Osteoblast (primary cell): ENCODE results near the gene RFX4. TPM values are rescaled to one million over a fixed set of nuclear protein-coding genes. Genes with fewer than 3 reads are reported as not detected.

Source experiments
- DNase-seq: peaks from one replicate; pipeline ENCODE4 v3.0.0; 2011; ENCODE audit warnings: low spot score, mixed read lengths; ENCODE audit not compliant: insufficient read length; ENCODE audit errors: missing footprints
- H2AFZ ChIP-seq: 2 replicates; pipeline ENCODE4 v1.6.0; 2011; ENCODE audit warnings: mild to moderate bottlenecking, low read length
- H3K27ac ChIP-seq: 2 replicates; pipeline ENCODE4 v1.5.1; 2011; ENCODE audit warnings: mild to moderate bottlenecking, low read depth, low read length, moderate library complexity
- H3K27me3 ChIP-seq: 2 replicates; pipeline ENCODE4 v1.6.0; 2012; ENCODE audit warnings: mild to moderate bottlenecking, control low read depth, inconsistent platforms, low read length, moderate library complexity; ENCODE audit not compliant: insufficient read depth
- H3K36me3 ChIP-seq: 2 replicates; pipeline ENCODE4 v1.5.1; 2011; ENCODE audit warnings: mild to moderate bottlenecking, low read length, control low read depth, moderate library complexity; ENCODE audit not compliant: insufficient read depth
- H3K4me1 ChIP-seq: 2 replicates; pipeline ENCODE4 v1.5.1; 2011; ENCODE audit warnings: mild to moderate bottlenecking, low read length, control low read depth, moderate library complexity; ENCODE audit not compliant: insufficient read depth
- H3K4me2 ChIP-seq: 2 replicates; pipeline ENCODE4 v1.6.0; 2011; ENCODE audit warnings: mild to moderate bottlenecking, low read length; ENCODE audit not compliant: insufficient read depth
- H3K4me3 ChIP-seq: fragments of 200-600 bp; sonication (generic); 3 replicates; pipeline ENCODE4 v1.5.1; 2012; ENCODE audit warnings: mild to moderate bottlenecking, low read length, inconsistent platforms; ENCODE audit not compliant: insufficient read depth
- H3K79me2 ChIP-seq: 2 replicates; pipeline ENCODE4 v1.6.0; 2012; ENCODE audit warnings: mild to moderate bottlenecking, low read length, control low read depth, inconsistent platforms; ENCODE audit not compliant: insufficient read depth
- H3K9me3 ChIP-seq: 2 replicates; pipeline ENCODE4 v1.5.1; 2011; ENCODE audit warnings: low read depth, low read length, control low read depth
- H4K20me1 ChIP-seq: 2 replicates; pipeline ENCODE4 v1.6.0; 2012; ENCODE audit warnings: mild to moderate bottlenecking, low read length, control low read depth; ENCODE audit not compliant: insufficient read depth
- total RNA-seq: library from RNA; depleted of rRNA; stranded (reverse); fragments of >200 nt; gene quantifications from 2 replicates; pipeline ENCODE4 v1.2.3, GENCODE V29; 2012
- TF ChIP-seq, protein P1 (sequence below): IDR thresholded peaks from 2 replicates; pipeline ENCODE4 v1.5.1; 2011; ENCODE audit warnings: mild to moderate bottlenecking, low read depth, low read length, moderate library complexity; ENCODE audit errors: extremely low read depth

Gene RFX4
- total RNA-seq, 1 donor: not detected

DNA sequence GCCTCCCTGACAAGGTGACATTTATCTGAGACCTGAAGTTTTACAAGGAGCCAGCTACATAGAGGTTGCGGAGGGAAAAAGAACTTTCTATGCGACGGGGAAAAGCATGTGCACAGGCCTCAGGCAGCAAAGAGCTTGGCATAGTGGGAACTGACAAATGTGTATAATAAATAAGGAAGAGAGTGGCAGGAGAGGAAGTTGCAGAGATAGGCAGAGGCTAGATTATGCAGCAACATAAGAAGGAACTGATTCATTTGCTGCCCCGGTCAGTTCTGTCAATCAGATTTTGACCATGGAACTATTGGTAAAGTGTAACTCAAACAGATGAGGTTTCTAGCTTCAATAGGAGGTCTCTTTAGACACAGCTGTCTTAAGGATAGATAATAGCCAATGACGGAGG is 158.0 kb downstream of the RFX4 start:
- Histone ChIP-seq H3K4me1 (no peaks in the 10 kb centered on the region), H3K36me3 (no peaks in the 10 kb centered on the region), H3K27me3 (peaks cover 7% of the 10 kb centered on the region), H4K20me1 (no peaks in the 10 kb centered on the region), H2AFZ (no peak overlapping the region), H3K4me2 (no peak overlapping the region), H3K79me2 (no peaks in the 10 kb centered on the region), H3K9me3 (no peaks in the 10 kb centered on the region), H3K4me3 (no peak overlapping the region), H3K27ac (no peak overlapping the region)
- DNase-seq: no peak
- TF ChIP-seq, protein P1, sequence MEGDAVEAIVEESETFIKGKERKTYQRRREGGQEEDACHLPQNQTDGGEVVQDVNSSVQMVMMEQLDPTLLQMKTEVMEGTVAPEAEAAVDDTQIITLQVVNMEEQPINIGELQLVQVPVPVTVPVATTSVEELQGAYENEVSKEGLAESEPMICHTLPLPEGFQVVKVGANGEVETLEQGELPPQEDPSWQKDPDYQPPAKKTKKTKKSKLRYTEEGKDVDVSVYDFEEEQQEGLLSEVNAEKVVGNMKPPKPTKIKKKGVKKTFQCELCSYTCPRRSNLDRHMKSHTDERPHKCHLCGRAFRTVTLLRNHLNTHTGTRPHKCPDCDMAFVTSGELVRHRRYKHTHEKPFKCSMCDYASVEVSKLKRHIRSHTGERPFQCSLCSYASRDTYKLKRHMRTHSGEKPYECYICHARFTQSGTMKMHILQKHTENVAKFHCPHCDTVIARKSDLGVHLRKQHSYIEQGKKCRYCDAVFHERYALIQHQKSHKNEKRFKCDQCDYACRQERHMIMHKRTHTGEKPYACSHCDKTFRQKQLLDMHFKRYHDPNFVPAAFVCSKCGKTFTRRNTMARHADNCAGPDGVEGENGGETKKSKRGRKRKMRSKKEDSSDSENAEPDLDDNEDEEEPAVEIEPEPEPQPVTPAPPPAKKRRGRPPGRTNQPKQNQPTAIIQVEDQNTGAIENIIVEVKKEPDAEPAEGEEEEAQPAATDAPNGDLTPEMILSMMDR: no peak

DNA sequence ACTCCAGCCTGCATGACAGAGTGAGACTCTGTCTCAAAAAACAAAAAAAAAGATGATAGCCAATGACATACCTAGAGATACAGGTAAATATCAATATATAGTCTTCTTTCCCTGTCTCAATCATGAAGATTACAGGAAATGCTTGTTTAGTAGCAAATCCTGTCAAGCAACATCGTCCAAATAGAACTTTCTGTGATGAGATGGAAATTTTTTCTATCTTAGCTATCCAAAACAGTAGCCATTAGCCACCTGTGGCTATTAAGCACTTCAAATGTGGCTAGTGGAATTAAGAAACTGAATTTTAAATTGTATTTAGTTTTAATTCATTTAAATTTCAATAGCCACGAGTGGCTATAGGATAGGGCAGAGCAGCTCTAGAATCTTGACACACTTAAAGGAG is 158.4 kb downstream of the RFX4 start:
- Histone ChIP-seq H2AFZ (no peak overlapping the region), H3K9me3 (no peaks in the 10 kb centered on the region), H3K79me2 (no peaks in the 10 kb centered on the region), H3K27ac (no peak overlapping the region), H3K36me3 (no peaks in the 10 kb centered on the region), H4K20me1 (no peaks in the 10 kb centered on the region), H3K27me3 (peaks cover 7% of the 10 kb centered on the region), H3K4me2 (no peak overlapping the region), H3K4me3 (no peak overlapping the region), H3K4me1 (no peaks in the 10 kb centered on the region)
- TF ChIP-seq, protein P1: no peak
- DNase-seq: no peak

DNA sequence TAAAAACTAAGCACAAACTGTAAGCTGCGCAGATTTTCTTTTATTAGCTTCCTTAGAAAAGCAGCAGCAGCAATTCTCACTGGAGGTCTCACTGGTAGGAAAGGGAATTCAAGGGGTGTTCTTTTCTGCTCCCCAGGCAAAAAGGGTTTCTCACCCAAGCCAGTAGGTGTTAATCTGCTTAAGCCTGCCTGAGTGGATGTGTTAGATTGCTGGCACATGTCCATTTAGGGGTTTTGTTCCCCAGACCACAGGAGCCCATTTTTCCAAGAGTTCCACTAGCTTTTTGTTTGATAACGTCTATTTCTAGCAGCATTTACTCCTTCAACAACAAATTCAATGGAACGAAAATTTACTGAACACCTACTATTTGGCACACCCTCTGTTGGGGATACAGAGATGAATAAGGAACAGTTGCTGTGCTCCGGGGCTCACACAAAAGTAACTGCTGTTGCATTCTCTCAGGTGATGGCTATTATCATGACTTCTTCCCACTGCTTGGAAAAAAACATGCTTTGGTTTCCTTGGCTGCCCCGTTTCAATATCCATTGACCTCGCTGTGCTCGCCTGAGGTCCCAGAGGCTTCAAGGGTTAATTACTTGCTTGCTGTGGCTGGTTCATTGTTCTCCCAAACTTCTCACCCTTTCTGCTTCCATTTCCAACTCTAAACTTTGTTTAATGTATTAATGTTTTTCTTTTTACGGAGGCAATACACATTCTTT is 160.6 kb downstream of the RFX4 start:
- no peaks in the 10 kb centered on the region for H3K9me3 ChIP-seq
- no peak overlapping the region for H3K27ac ChIP-seq
- TF ChIP-seq, protein P1: no peak
- peak; percentile 59 for DNase-seq
- peaks cover 7% of the 10 kb centered on the region for H3K27me3 ChIP-seq
- H4K20me1 ChIP-seq: no peaks in the 10 kb centered on the region
- no peaks in the 10 kb centered on the region for H3K79me2 ChIP-seq
- H3K36me3 ChIP-seq: no peaks in the 10 kb centered on the region
- H2AFZ ChIP-seq: no peak overlapping the region
- H3K4me2 ChIP-seq: no peak overlapping the region
- H3K4me3 ChIP-seq: no peak overlapping the region
- H3K4me1 ChIP-seq: no peaks in the 10 kb centered on the region

DNA sequence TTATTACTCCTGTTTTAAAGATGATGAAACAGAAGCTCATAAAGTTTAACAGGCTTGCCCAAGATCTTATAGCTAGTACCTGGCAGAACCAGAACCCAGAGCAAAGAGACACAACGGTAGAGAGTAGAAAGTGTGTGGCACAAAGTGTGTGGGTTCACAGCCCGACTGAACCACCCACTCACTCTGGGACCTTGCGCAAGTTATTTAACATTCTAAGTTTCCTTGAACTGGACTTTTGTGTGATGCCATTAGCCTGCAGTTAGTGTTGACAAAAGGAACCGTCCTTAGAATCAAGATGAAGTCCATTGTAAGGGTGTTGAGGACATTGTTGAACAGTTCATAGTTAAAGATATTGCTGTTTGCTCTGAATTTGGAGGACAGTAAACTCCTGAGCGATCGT is 161.8 kb downstream of the RFX4 start:
- Histone ChIP-seq H4K20me1 (no peaks in the 10 kb centered on the region), H3K27ac (no peak overlapping the region), H3K36me3 (no peaks in the 10 kb centered on the region), H3K4me3 (no peak overlapping the region), H3K9me3 (no peaks in the 10 kb centered on the region), H3K27me3 (peaks cover 7% of the 10 kb centered on the region), H3K4me1 (no peaks in the 10 kb centered on the region), H2AFZ (no peak overlapping the region), H3K79me2 (no peaks in the 10 kb centered on the region), H3K4me2 (no peak overlapping the region)
- TF ChIP-seq, protein P1: no peak
- DNase-seq: no peak
